ENCODE measurements around the gene ARFIP1. TPM values are rescaled to one million over a fixed set of nuclear protein-coding genes. Genes with fewer than 3 reads are reported as not detected.

Gene ARFIP1
- total RNA-seq, 1 experiment from 2014 or later: 27.5 TPM

DNA sequence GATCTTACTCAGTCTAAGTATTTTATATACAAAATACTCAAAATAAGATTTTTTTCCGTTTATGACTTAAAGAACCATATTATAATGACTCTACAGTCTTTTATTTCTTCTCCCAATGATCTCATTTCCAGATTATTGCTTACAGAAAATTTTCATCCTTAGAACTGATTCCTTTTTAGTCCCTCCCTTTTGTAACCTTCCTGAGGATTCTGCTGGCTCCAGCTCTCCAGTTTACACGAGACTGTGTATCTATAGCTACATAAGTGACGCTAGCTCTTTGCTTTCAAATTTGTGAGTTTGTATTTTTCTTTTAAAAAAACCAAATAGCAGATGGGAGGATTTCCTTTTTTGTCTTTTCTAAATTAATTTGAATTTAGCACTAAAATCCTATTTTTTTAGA, 180.3 kb downstream of the ARFIP1 start:
- no peak for DNase-seq (ENCODE audit: low read depth)

DNA sequence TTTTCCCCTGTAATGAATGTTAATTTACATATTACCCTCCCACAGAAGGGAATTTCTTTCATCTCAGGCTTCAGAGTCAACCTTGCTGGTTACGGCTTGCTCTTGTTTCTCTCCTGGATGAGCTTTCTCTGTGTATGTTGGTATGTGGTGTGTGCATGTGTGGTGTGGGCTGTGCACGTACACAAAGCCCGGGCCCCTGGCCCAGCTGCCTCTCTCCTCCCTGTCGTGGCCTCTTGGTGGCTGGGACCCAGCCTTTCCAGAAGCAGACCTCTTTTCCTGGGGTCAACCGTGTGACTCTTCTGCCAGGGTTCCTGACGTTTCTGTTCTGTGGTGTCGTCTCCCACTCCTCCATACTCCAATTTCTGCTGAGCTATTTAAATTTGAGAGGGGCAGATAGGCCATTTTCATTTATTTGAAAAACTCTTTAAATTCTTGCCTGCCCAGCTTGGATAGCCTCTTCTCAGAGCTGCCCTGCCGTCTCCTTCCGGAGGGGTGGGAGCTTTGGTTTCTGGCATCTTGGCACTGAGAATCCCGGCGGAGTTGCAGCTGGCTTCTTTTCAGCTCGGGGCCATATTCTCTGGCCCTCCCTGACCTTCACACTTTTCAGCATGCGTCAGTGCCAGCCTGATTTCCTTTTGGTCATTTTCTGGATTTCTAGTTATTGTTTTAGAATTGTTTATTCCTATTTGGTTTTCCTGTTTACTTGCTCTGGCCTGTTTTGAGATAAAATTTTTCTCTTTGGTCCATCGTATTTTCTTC, 181.4 kb downstream of the ARFIP1 start:
- DNase-seq (ENCODE audit: low read depth): no peak

DNA sequence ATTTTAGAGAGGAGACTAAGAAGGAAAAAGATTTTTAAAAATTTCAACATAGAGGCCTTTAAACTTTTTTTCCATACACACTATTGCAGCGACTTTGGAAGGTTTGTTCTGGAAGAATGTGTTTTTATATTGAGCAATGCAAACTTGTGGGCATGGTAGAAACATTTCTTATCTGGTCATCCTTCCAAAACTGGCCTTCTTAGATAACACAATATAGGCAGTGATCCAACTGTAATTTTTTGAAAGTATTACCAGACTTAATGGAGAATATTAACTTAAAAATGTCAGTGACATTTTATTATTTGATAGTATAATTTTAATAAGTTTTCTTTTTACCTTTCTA, 182.0 kb downstream of the ARFIP1 start:
- no peak for DNase-seq (ENCODE audit: low read depth)

Other genes with a start within 250 kb of the ARFIP1 start
- gene FBXW7, start 243.9 kb upstream of the ARFIP1 start, total RNA-seq (2014; rRNA removed; shearing (Covaris generic)): 16.7 and 21.6 TPM in 2 replicates
- 2.6 and 11.2 TPM in 2 replicates for gene TMEM154, start 100.0 kb upstream of the ARFIP1 start, total RNA-seq (2014; rRNA removed; shearing (Covaris generic))
- 0.11 TPM in 1 of 2 replicates, not detected in the other for gene TIGD4, start 224 bp upstream of the ARFIP1 start, total RNA-seq (2014; rRNA removed; shearing (Covaris generic))
- gene FHDC1, start 156.4 kb downstream of the ARFIP1 start, total RNA-seq (2014; rRNA removed; shearing (Covaris generic)): 0.51 and 1.6 TPM in 2 replicates

Data from Daoy (cell line).